Liver (tissue), 9 donors: ENCODE measurements around the gene CARD11. TPM values are rescaled to one million over a fixed set of nuclear protein-coding genes. Genes with fewer than 3 reads are reported as not detected.

ENCODE experiments used
- DNase-seq: peaks from one replicate; pipeline ENCODE4 v3.0.0-alpha.2; 2017; ENCODE audit warnings: low spot score
- H3K27ac ChIP-seq, 2 donors: one replicate each; pipeline ENCODE4 v1.7.0; 2013; ENCODE audit warnings: inconsistent platforms in 2 of 2, low read length in 2 of 2, control low read depth in 1 of 2, low read depth in 1 of 2, mild to moderate bottlenecking in 1 of 2
- H3K27me3 ChIP-seq, 4 donors: one replicate each; pipeline versions ENCODE4 v1.6.1 to v1.7.0; 2013; ENCODE audit warnings: low read length in 3 of 4, inconsistent platforms in 1 of 4, mild to moderate bottlenecking in 1 of 4, moderate library complexity in 1 of 4; ENCODE audit not compliant: control insufficient read depth in 4 of 4, insufficient read depth in 4 of 4
- H3K36me3 ChIP-seq, 4 donors: one replicate each; pipeline versions ENCODE4 v1.6.1 to v1.7.0; 2013; ENCODE audit warnings: low read length in 3 of 4, mild to moderate bottlenecking in 3 of 4, low read depth in 1 of 4, moderate library complexity in 1 of 4; ENCODE audit not compliant: control insufficient read depth in 4 of 4, insufficient read depth in 3 of 4
- H3K4me1 ChIP-seq, 4 donors: one replicate each; pipeline versions ENCODE4 v1.6.1 to v1.7.0; 2013; ENCODE audit warnings: low read length in 3 of 4, mild to moderate bottlenecking in 3 of 4, moderate library complexity in 1 of 4; ENCODE audit not compliant: control insufficient read depth in 4 of 4, insufficient read depth in 4 of 4
- H3K4me3 ChIP-seq, 3 donors: one replicate each; pipeline versions ENCODE4 v1.6.1 to v1.7.0; 2013; ENCODE audit warnings: low read length in 3 of 3, control low read depth in 1 of 3, low read depth in 1 of 3, mild to moderate bottlenecking in 1 of 3
- H3K9ac ChIP-seq, 2 donors: one replicate each; pipeline ENCODE4 v1.7.0; 2013; ENCODE audit warnings: low read length in 2 of 2, mild to moderate bottlenecking in 2 of 2, moderate library complexity in 2 of 2, control low read depth in 1 of 2, low read depth in 1 of 2
- H3K9me3 ChIP-seq, 4 donors: one replicate each; pipeline versions ENCODE4 v1.6.1 to v1.7.0; 2013; ENCODE audit warnings: low read length in 3 of 4; ENCODE audit not compliant: control insufficient read depth in 4 of 4
- EGR1 ChIP-seq, 2 donors: IDR thresholded peaks; 2 replicates each; pipeline ENCODE4 v1.6.1; 2016 to 2018; ENCODE audit warnings: antibody characterized with exemption in 2 of 2, low read depth in 2 of 2
- FOXA1 ChIP-seq: IDR thresholded peaks from 2 replicates; pipeline ENCODE4 v1.6.1; 2016; ENCODE audit warnings: antibody characterized with exemption
- FOXA2 ChIP-seq: IDR thresholded peaks from 2 replicates; pipeline ENCODE4 v1.6.1; 2016; ENCODE audit warnings: antibody characterized with exemption
- GABPA ChIP-seq, 2 donors: IDR thresholded peaks in 1 of 2; conservative IDR thresholded peaks in 1 of 2; 2 replicates each; pipeline ENCODE4 v1.6.1; 2016; ENCODE audit warnings: antibody characterized with exemption in 2 of 2, mild to moderate bottlenecking in 1 of 2, moderate library complexity in 1 of 2
- HNF4A ChIP-seq, 2 donors: conservative IDR thresholded peaks; 2 replicates each; pipeline ENCODE4 v1.6.1; 2016; ENCODE audit warnings: antibody characterized with exemption in 2 of 2, mild to moderate bottlenecking in 2 of 2
- HNF4G ChIP-seq: IDR thresholded peaks from 2 replicates; pipeline ENCODE4 v1.6.1; 2016; ENCODE audit warnings: antibody characterized with exemption
- JUND ChIP-seq, 2 donors: IDR thresholded peaks; 2 replicates each; pipeline ENCODE4 v1.6.1; 2016; ENCODE audit warnings: antibody characterized with exemption in 2 of 2
- NR2F2 ChIP-seq: IDR thresholded peaks from 2 replicates; pipeline ENCODE4 v1.6.1; 2016; ENCODE audit warnings: antibody characterized with exemption
- RAD21 ChIP-seq, 2 donors: IDR thresholded peaks; 2 replicates each; pipeline ENCODE4 v1.6.1; 2016; ENCODE audit warnings: antibody characterized with exemption in 2 of 2, mild to moderate bottlenecking in 2 of 2
- RXRA ChIP-seq, 2 donors: IDR thresholded peaks; 2 replicates each; pipeline ENCODE4 v1.6.1; 2017 to 2018; ENCODE audit warnings: antibody characterized with exemption in 2 of 2, mild to moderate bottlenecking in 1 of 2
- SP1 ChIP-seq: IDR thresholded peaks from 2 replicates; pipeline ENCODE4 v1.6.1; 2018; ENCODE audit warnings: antibody characterized with exemption, mild to moderate bottlenecking
- TAF1 ChIP-seq: conservative IDR thresholded peaks from 2 replicates; pipeline ENCODE4 v1.6.1; 2016; ENCODE audit warnings: antibody characterized with exemption, mild to moderate bottlenecking
- YY1 ChIP-seq: IDR thresholded peaks from 2 replicates; pipeline ENCODE4 v1.6.1; 2016; ENCODE audit warnings: antibody characterized with exemption, mild to moderate bottlenecking
- WGBS: extraction: QIAGEN DNeasy Blood & Tissue Kit; methylation state at CpG from one replicate; pipeline ENCODE4 v1.1.7; 2013; 5-methylcytosine and 5-hydroxymethylcytosine counted together
- polyA plus RNA-seq, 2 donors: library from polyadenylated mRNA; stranded (reverse) in 1 of 2; unstranded in 1 of 2; fragments of 200-250 nt in 1 of 2; fragments of >200 nt in 1 of 2; fragmentation: Nextera tagmentation in 1 of 2; extraction: Ambion mirVana in 1 of 2; gene quantifications; one replicate each; pipeline versions ENCODE4 v1.2.1 to v1.2.3, GENCODE V29; 2013 to 2015
- total RNA-seq, 2 donors: library from RNA; depleted of rRNA; stranded (reverse); fragments of >200 nt; gene quantifications; one replicate each; pipeline ENCODE4 v1.2.3, GENCODE V29; 2014
- TF ChIP-seq, protein P1 (sequence below): IDR thresholded peaks from 2 replicates; pipeline ENCODE4 v1.6.1; 2016; ENCODE audit warnings: antibody characterized with exemption
- TF ChIP-seq, protein P2 (sequence below): IDR thresholded peaks from 2 replicates; pipeline ENCODE4 v1.6.1; 2016; ENCODE audit warnings: antibody characterized with exemption
- TF ChIP-seq, protein P3 (sequence below): IDR thresholded peaks from 2 replicates; pipeline ENCODE4 v1.6.1; 2016; ENCODE audit warnings: antibody characterized with exemption
- TF ChIP-seq, protein P4 (sequence below): IDR thresholded peaks from 2 replicates; pipeline ENCODE4 v1.6.1; 2016; ENCODE audit warnings: antibody characterized with exemption, mild to moderate bottlenecking
- TF ChIP-seq, protein P5 (sequence below): fragments of 150-350 bp; IDR thresholded peaks from 2 replicates; pipeline ENCODE4 v1.5.1; 2017; ENCODE audit warnings: improper control_type of control experiment, low read depth, low read length; ENCODE audit not compliant: missing input control
- donor health status: healthy.
- donor health status: healthy.
- donor health status: healthy.
- donor health status: healthy.
- donor health status: healthy.

CARD11 gene
- total and polyA plus RNA-seq, 4 donors: 0.42 to 1.3 (median 0.83) TPM

- H3K9me3 ChIP-seq: peaks cover 2 to 4% (median 4%) of the 10 kb centered on the region in 4 donors
- 24% methylated on average over 14 of the region's 14 CpGs for WGBS
- TF ChIP-seq RAD21 (IDR thresholded peaks at IDR 0.05) (no peak), FOXA1 (no peak), SP1 (no peak), YY1 (no peak), EGR1 (IDR thresholded peaks at IDR 0.05; ENCODE audit: low read depth in 2 of 2) (no peak), TAF1 (no peak), RXRA (IDR thresholded peaks at IDR 0.05) (no peak), HNF4G (no peak), HNF4A (conservative IDR thresholded peaks at IDR 0.05) (no peak), JUND (IDR thresholded peaks at IDR 0.05) (no peak)
- TF ChIP-seq, protein P1, sequence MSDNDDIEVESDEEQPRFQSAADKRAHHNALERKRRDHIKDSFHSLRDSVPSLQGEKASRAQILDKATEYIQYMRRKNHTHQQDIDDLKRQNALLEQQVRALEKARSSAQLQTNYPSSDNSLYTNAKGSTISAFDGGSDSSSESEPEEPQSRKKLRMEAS: no peak
- TF ChIP-seq, protein P2, sequence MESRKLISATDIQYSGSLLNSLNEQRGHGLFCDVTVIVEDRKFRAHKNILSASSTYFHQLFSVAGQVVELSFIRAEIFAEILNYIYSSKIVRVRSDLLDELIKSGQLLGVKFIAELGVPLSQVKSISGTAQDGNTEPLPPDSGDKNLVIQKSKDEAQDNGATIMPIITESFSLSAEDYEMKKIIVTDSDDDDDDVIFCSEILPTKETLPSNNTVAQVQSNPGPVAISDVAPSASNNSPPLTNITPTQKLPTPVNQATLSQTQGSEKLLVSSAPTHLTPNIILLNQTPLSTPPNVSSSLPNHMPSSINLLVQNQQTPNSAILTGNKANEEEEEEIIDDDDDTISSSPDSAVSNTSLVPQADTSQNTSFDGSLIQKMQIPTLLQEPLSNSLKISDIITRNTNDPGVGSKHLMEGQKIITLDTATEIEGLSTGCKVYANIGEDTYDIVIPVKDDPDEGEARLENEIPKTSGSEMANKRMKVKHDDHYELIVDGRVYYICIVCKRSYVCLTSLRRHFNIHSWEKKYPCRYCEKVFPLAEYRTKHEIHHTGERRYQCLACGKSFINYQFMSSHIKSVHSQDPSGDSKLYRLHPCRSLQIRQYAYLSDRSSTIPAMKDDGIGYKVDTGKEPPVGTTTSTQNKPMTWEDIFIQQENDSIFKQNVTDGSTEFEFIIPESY: no peak
- no peak overlapping the region for H3K9ac ChIP-seq
- H3K27ac ChIP-seq: no peak overlapping the region
- peaks cover 0 to 3% (median 0%) of the 10 kb centered on the region in 4 donors for H3K36me3 ChIP-seq
- no peak for DNase-seq
- H3K27me3 ChIP-seq: peaks cover 0 to 3% (median 0%) of the 10 kb centered on the region in 4 donors
- no peaks in the 10 kb centered on the region for H3K4me1 ChIP-seq
- no peak overlapping the region for H3K4me3 ChIP-seq
These were observed 15.5 kb downstream of the CARD11 start for GRCh38 chr7:3028071-3028757.

DNA sequence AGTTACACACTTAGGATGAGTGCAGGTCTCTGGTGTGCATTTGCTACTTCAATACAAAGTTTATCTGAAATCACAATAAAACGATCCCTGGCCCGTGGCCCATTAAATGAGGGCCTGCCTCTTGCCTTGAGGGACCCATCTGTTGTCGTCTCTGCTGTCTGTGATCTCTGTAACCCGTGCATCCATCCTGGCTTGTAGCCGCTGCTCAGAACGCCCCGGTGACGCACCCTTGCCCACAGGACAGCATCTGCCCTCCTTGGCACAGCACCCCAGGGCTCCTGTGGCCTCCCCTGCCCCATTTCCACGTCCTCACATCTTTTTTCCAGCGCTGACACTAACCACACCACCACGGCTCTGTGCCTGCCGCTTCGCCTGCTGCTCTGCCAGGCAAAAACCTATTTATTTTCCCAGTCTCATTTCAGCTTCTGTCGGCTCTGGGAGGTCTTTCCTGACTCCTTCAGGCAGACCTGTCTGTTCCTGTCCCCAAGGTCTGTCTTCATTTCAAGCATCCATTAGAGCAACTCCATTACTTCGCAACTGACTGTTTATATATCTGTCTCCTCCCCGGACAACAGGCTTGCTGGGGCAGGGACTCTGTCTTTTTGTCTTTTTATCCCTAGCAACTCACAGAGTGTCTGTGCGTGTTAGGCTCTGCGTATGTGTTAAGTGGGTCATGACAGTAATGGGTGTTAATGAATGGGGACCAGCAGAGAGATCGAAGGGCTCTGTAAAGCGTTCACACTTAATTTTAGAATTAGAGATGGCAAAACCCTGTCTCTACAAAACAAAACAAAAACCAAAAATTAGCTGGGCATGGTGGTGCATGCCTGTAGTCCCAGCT lies 16.4 kb downstream of the CARD11 start:
- no peak overlapping the region for H3K9ac ChIP-seq
- no peak overlapping the region for H3K27ac ChIP-seq
- H3K27me3 ChIP-seq: peaks cover 0 to 3% (median 0%) of the 10 kb centered on the region in 4 donors
- no peak for TF ChIP-seq FOXA2
- TF ChIP-seq GABPA (IDR thresholded peaks at IDR 0.05 in 1 of 2, conservative IDR thresholded peaks at IDR 0.05 in 1 of 2): no peak
- H3K36me3 ChIP-seq: peaks cover 0 to 3% (median 0%) of the 10 kb centered on the region in 4 donors
- peaks cover 2 to 4% (median 4%) of the 10 kb centered on the region in 4 donors for H3K9me3 ChIP-seq
- DNase-seq: no peak
- no peak overlapping the region for H3K4me3 ChIP-seq
- H3K4me1 ChIP-seq: no peaks in the 10 kb centered on the region
- WGBS: 80% methylated on average over 20 of the region's 20 CpGs

GRCh38 chr7:3025616-3026015 lies 18.1 kb downstream of the CARD11 start:
- peaks cover 2 to 4% (median 4%) of the 10 kb centered on the region in 4 donors for H3K9me3 ChIP-seq
- H3K27ac ChIP-seq: no peak overlapping the region
- H3K9ac ChIP-seq: no peak overlapping the region
- WGBS: 85% methylated on average over 3 of the region's 3 CpGs
- H3K4me1 ChIP-seq: no peaks in the 10 kb centered on the region
- no peak for DNase-seq
- H3K27me3 ChIP-seq: peaks cover 0 to 3% (median 0%) of the 10 kb centered on the region in 4 donors
- no peak overlapping the region for H3K4me3 ChIP-seq
- peaks cover 0 to 3% (median 0%) of the 10 kb centered on the region in 4 donors for H3K36me3 ChIP-seq
- TF ChIP-seq SP1 (no peak), NR2F2 (no peak), JUND (IDR thresholded peaks at IDR 0.05) (no peak), TAF1 (no peak), HNF4A (conservative IDR thresholded peaks at IDR 0.05) (no peak), FOXA1 (no peak), FOXA2 (no peak)
- TF ChIP-seq, protein P3, sequence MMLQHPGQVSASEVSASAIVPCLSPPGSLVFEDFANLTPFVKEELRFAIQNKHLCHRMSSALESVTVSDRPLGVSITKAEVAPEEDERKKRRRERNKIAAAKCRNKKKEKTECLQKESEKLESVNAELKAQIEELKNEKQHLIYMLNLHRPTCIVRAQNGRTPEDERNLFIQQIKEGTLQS: no peak
- TF ChIP-seq, protein P4, sequence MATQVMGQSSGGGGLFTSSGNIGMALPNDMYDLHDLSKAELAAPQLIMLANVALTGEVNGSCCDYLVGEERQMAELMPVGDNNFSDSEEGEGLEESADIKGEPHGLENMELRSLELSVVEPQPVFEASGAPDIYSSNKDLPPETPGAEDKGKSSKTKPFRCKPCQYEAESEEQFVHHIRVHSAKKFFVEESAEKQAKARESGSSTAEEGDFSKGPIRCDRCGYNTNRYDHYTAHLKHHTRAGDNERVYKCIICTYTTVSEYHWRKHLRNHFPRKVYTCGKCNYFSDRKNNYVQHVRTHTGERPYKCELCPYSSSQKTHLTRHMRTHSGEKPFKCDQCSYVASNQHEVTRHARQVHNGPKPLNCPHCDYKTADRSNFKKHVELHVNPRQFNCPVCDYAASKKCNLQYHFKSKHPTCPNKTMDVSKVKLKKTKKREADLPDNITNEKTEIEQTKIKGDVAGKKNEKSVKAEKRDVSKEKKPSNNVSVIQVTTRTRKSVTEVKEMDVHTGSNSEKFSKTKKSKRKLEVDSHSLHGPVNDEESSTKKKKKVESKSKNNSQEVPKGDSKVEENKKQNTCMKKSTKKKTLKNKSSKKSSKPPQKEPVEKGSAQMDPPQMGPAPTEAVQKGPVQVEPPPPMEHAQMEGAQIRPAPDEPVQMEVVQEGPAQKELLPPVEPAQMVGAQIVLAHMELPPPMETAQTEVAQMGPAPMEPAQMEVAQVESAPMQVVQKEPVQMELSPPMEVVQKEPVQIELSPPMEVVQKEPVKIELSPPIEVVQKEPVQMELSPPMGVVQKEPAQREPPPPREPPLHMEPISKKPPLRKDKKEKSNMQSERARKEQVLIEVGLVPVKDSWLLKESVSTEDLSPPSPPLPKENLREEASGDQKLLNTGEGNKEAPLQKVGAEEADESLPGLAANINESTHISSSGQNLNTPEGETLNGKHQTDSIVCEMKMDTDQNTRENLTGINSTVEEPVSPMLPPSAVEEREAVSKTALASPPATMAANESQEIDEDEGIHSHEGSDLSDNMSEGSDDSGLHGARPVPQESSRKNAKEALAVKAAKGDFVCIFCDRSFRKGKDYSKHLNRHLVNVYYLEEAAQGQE: no peak
- TF ChIP-seq, protein P1: no peak
- TF ChIP-seq, protein P5, sequence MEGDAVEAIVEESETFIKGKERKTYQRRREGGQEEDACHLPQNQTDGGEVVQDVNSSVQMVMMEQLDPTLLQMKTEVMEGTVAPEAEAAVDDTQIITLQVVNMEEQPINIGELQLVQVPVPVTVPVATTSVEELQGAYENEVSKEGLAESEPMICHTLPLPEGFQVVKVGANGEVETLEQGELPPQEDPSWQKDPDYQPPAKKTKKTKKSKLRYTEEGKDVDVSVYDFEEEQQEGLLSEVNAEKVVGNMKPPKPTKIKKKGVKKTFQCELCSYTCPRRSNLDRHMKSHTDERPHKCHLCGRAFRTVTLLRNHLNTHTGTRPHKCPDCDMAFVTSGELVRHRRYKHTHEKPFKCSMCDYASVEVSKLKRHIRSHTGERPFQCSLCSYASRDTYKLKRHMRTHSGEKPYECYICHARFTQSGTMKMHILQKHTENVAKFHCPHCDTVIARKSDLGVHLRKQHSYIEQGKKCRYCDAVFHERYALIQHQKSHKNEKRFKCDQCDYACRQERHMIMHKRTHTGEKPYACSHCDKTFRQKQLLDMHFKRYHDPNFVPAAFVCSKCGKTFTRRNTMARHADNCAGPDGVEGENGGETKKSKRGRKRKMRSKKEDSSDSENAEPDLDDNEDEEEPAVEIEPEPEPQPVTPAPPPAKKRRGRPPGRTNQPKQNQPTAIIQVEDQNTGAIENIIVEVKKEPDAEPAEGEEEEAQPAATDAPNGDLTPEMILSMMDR: no peak
